ENCODE results near the gene KCNJ12.
"Not testable (repeated sequence)": the region's sequence is repeated elsewhere in the genome, so short reads cannot be mapped to it uniquely, and the experiment has no call there.

- not testable (repeated sequence) for TF ChIP-seq EZH2 (IDR thresholded peaks at IDR 0.05; ENCODE audit: borderline replicate concordance, low read length); CTCF (conservative IDR thresholded peaks at IDR 0.05 in 1 of 2, IDR thresholded peaks at IDR 0.05 in 1 of 2; ENCODE audit: extremely low read depth in 1 of 2, insufficient read depth in 1 of 2, low read depth in 1 of 2, low read length in 2 of 2)
Measured at GRCh38 chr17:21344801-21345200, 31.4 kb upstream of the KCNJ12 start.
